Osteocyte (in vitro differentiated cells): Measurements from ENCODE around the gene PCAT6. TPM values are rescaled to one million over a fixed set of nuclear protein-coding genes. Genes with fewer than 3 reads are reported as not detected.

Source experiments
- DNase-seq: peaks from one replicate; pipeline ENCODE4 v3.0.0; 2021; ENCODE audit warnings: mixed read lengths; ENCODE audit not compliant: unreplicated experiment; ENCODE audit errors: extremely low spot score
- H3K27ac Mint-ChIP-seq: one replicate; pipeline ENCODE4 v1.8.0; 2021; ENCODE audit warnings: mild to moderate bottlenecking, mixed read lengths; ENCODE audit not compliant: unreplicated experiment
- H3K27me3 Mint-ChIP-seq: one replicate; pipeline ENCODE4 v1.8.0; 2021; ENCODE audit warnings: mixed read lengths; ENCODE audit not compliant: unreplicated experiment
- H3K36me3 Mint-ChIP-seq: one replicate; pipeline ENCODE4 v1.8.0; 2021; ENCODE audit warnings: mixed read lengths; ENCODE audit not compliant: unreplicated experiment
- H3K4me1 Mint-ChIP-seq: one replicate; pipeline ENCODE4 v1.8.0; 2021; ENCODE audit warnings: mixed read lengths; ENCODE audit not compliant: unreplicated experiment
- H3K4me3 Mint-ChIP-seq: one replicate; pipeline ENCODE4 v1.8.0; 2021; ENCODE audit warnings: mild to moderate bottlenecking, moderate library complexity, mixed read lengths; ENCODE audit not compliant: unreplicated experiment
- H3K9me3 Mint-ChIP-seq: one replicate; pipeline ENCODE4 v1.8.0; 2021; ENCODE audit warnings: mixed read lengths; ENCODE audit not compliant: unreplicated experiment
- total RNA-seq: library from RNA; stranded (reverse); gene quantifications from 2 replicates; pipeline ENCODE4 v1.2.1, GENCODE V29; 2021
- TF ChIP-seq, protein P1 (sequence below): fragments of 200-600 bp; sonication (generic); IDR thresholded peaks from 2 replicates; pipeline ENCODE4 v1.5.0; 2021; ENCODE audit warnings: antibody characterized with exemption, mild to moderate bottlenecking, moderate library complexity

The PCAT6 gene
- total RNA-seq, 1 donor from 2014 or later = 3.8 TPM

DNA sequence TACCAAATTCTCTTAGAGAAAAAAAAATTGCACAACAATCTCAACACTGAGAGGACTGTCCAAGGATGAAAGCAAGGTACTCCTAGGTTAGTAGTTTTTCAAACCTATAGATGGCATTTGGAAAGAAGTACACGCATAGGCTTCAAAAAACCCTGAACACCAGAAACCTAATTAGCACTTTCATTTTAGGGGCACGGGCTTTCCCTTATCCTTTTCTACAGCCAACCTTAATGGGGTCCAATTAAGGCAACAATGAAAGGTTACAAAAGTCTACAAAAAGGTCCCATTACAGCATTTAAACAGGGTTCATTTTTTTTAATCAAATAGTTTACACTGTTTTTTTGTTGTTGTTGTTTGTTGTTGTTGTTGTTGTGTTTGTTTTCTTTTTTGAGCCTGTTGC is 8.7 kb upstream of the PCAT6 start:
- peaks cover 53% of the 10 kb centered on the region for H3K4me1 Mint-ChIP-seq
- no peaks in the 10 kb centered on the region for H3K9me3 Mint-ChIP-seq

GRCh38 chr1:202802998-202803932 is 7.5 kb upstream of the PCAT6 start:
- H3K4me3 Mint-ChIP-seq = no peak overlapping the region
- TF ChIP-seq, protein P1, sequence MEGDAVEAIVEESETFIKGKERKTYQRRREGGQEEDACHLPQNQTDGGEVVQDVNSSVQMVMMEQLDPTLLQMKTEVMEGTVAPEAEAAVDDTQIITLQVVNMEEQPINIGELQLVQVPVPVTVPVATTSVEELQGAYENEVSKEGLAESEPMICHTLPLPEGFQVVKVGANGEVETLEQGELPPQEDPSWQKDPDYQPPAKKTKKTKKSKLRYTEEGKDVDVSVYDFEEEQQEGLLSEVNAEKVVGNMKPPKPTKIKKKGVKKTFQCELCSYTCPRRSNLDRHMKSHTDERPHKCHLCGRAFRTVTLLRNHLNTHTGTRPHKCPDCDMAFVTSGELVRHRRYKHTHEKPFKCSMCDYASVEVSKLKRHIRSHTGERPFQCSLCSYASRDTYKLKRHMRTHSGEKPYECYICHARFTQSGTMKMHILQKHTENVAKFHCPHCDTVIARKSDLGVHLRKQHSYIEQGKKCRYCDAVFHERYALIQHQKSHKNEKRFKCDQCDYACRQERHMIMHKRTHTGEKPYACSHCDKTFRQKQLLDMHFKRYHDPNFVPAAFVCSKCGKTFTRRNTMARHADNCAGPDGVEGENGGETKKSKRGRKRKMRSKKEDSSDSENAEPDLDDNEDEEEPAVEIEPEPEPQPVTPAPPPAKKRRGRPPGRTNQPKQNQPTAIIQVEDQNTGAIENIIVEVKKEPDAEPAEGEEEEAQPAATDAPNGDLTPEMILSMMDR = no peak
- DNase-seq = peak; percentile 19
- peaks cover 1% of the 10 kb centered on the region for H3K36me3 Mint-ChIP-seq
- H3K9me3 Mint-ChIP-seq = no peaks in the 10 kb centered on the region
- H3K4me1 Mint-ChIP-seq = peaks cover 51% of the 10 kb centered on the region
- no peaks in the 10 kb centered on the region for H3K27me3 Mint-ChIP-seq
- peak overlapping the region; percentile 65 for H3K27ac Mint-ChIP-seq

More for the DNA sequence above, 8.7 kb upstream of the PCAT6 start:
- Mint-ChIP-seq H3K4me3 (no peak overlapping the region), H3K27ac (no peak overlapping the region), H3K36me3 (peaks cover 1% of the 10 kb centered on the region), H3K27me3 (no peaks in the 10 kb centered on the region)
- TF ChIP-seq, protein P1 = no peak
- DNase-seq = no peak

GRCh38 chr1:202804126-202804525 is 6.6 kb upstream of the PCAT6 start:
- H3K9me3 Mint-ChIP-seq = no peaks in the 10 kb centered on the region
- peaks cover 1% of the 10 kb centered on the region for H3K36me3 Mint-ChIP-seq
- H3K27ac Mint-ChIP-seq = peak overlapping the region; percentile 31

GRCh38 chr1:202805886-202806844 is 4.6 kb upstream of the PCAT6 start:
- H3K36me3 Mint-ChIP-seq = no peaks in the 10 kb centered on the region
- no peak for DNase-seq
- H3K4me3 Mint-ChIP-seq = peak overlapping the region; percentile 88
- TF ChIP-seq, protein P1 = no peak
- H3K9me3 Mint-ChIP-seq = no peaks in the 10 kb centered on the region
- H3K27ac Mint-ChIP-seq = peak overlapping the region; percentile 89
- H3K27me3 Mint-ChIP-seq = no peaks in the 10 kb centered on the region
- H3K4me1 Mint-ChIP-seq = peaks cover 58% of the 10 kb centered on the region

More at GRCh38 chr1:202804126-202804525, 6.6 kb upstream of the PCAT6 start:
- H3K4me3 Mint-ChIP-seq = no peak overlapping the region
- H3K27me3 Mint-ChIP-seq = no peaks in the 10 kb centered on the region
- H3K4me1 Mint-ChIP-seq = peaks cover 57% of the 10 kb centered on the region
- no peak for DNase-seq
- TF ChIP-seq, protein P1 = no peak
